Endothelial cell (in vitro differentiated cells): ENCODE data around the gene WHRN. TPM values are rescaled to one million over a fixed set of nuclear protein-coding genes. Genes with fewer than 3 reads are reported as not detected.

Experiments
- DNase-seq: peaks from one replicate; pipeline ENCODE4 v3.0.0; 2021; ENCODE audit warnings: low spot score
- H3K27ac Mint-ChIP-seq: one replicate; pipeline ENCODE4 v1.8.0; 2021; ENCODE audit warnings: mixed read lengths, inconsistent platforms; ENCODE audit not compliant: unreplicated experiment
- H3K27me3 Mint-ChIP-seq: one replicate; pipeline ENCODE4 v1.8.0; 2021; ENCODE audit warnings: mild to moderate bottlenecking, moderate library complexity, mixed read lengths, inconsistent platforms; ENCODE audit not compliant: unreplicated experiment
- H3K36me3 Mint-ChIP-seq: one replicate; pipeline ENCODE4 v1.8.0; 2021; ENCODE audit warnings: mild to moderate bottlenecking, low read depth, mixed read lengths, inconsistent platforms; ENCODE audit not compliant: unreplicated experiment
- H3K4me1 Mint-ChIP-seq: one replicate; pipeline ENCODE4 v1.8.0; 2021; ENCODE audit warnings: mild to moderate bottlenecking, mixed read lengths, inconsistent platforms; ENCODE audit not compliant: unreplicated experiment
- H3K4me3 Mint-ChIP-seq: one replicate; pipeline ENCODE4 v1.8.0; 2021; ENCODE audit warnings: mild to moderate bottlenecking, mixed read lengths, inconsistent platforms; ENCODE audit not compliant: unreplicated experiment
- H3K9me3 Mint-ChIP-seq: one replicate; pipeline ENCODE4 v1.8.0; 2021; ENCODE audit warnings: mixed read lengths, inconsistent platforms; ENCODE audit not compliant: unreplicated experiment
- total RNA-seq: library from RNA; stranded (reverse); fragmentation: NEBNext Ultra II Directional; extraction: Animal tissue kit (Norgen Biotek cat#: 25700); gene quantifications from one replicate; pipeline ENCODE4 v1.2.1, GENCODE V29; 2021; ENCODE audit not compliant: unreplicated experiment
- TF ChIP-seq, protein P1 (sequence below): fragments of 200-600 bp; sonication (generic); IDR thresholded peaks from one replicate; pipeline ENCODE4 v1.5.0; 2021; ENCODE audit warnings: antibody characterized with exemption; ENCODE audit not compliant: unreplicated experiment

WHRN gene
- total RNA-seq, 1 donor from 2014 or later, result 4.1 TPM

DNA sequence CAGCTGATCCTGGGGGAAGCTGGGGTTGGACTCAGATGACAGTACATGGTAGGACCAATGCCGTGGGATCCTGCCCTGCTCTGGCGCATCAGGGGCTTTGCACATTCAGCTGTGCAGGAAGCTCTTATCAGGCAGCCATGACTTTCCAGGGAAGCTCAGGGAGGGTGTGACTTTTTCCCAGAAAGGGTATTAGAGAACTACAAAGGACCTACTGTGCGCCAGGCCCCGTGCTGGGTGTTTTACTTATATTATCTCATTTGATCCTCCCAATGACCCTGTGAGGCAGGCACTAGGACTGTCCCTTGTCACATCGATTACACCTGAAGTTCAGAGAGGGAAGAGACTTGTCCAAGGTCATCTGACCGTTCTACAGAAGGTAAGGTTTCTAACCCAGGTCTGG, 93.8 kb downstream of the WHRN start:
- no peak for DNase-seq
- Mint-ChIP-seq H3K4me3 (no peak overlapping the region), H3K9me3 (no peaks in the 10 kb centered on the region), H3K36me3 (peaks cover 8% of the 10 kb centered on the region), H3K27ac (no peak overlapping the region), H3K27me3 (peaks cover 12% of the 10 kb centered on the region), H3K4me1 (peaks cover 18% of the 10 kb centered on the region)
- TF ChIP-seq, protein P1, sequence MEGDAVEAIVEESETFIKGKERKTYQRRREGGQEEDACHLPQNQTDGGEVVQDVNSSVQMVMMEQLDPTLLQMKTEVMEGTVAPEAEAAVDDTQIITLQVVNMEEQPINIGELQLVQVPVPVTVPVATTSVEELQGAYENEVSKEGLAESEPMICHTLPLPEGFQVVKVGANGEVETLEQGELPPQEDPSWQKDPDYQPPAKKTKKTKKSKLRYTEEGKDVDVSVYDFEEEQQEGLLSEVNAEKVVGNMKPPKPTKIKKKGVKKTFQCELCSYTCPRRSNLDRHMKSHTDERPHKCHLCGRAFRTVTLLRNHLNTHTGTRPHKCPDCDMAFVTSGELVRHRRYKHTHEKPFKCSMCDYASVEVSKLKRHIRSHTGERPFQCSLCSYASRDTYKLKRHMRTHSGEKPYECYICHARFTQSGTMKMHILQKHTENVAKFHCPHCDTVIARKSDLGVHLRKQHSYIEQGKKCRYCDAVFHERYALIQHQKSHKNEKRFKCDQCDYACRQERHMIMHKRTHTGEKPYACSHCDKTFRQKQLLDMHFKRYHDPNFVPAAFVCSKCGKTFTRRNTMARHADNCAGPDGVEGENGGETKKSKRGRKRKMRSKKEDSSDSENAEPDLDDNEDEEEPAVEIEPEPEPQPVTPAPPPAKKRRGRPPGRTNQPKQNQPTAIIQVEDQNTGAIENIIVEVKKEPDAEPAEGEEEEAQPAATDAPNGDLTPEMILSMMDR, result no peak

DNA sequence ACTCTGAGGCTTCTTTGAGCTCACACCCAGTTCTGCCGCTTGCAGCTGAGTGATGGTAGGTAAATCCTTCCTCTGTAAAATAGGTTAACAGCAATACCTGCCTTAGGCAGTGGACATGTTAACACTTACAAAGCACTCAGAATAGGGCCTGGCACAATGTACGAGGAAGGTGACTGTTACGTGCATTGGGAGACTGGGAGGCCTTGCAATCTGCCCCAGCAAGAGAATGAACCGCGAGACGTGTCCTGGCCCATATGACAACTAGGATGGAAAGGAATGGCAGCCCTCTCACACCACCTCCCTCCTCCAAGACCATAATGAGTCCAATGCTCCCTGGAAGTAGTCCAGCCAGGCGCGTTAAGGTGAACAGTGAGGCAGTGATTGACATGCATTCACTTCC, 94.4 kb downstream of the WHRN start:
- Mint-ChIP-seq H3K27me3 (peaks cover 12% of the 10 kb centered on the region), H3K4me1 (peaks cover 14% of the 10 kb centered on the region), H3K4me3 (no peak overlapping the region), H3K36me3 (peaks cover 6% of the 10 kb centered on the region), H3K27ac (no peak overlapping the region), H3K9me3 (no peaks in the 10 kb centered on the region)
- TF ChIP-seq, protein P1, result no peak
- DNase-seq, result no peak

DNA sequence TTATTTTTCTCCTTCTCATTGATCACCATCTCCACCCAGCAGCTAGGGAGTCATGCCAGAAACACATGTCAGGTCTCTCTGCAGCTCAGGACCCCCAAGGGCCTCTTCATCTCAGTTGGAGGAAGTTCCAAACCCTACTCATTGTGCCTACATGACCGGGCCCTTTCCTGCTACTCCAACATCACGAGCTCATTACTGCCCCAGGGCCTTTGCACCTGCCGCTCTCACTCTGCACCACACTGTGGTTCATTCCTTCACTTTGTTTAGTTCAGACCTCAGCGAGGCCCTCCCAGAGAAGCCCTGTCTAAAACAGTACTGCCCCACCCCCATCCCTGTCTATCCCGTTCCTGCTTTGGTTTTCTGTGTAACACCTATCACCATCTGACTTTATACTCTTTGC, 95.4 kb downstream of the WHRN start:
- Mint-ChIP-seq H3K36me3 (peaks cover 6% of the 10 kb centered on the region), H3K27me3 (peaks cover 12% of the 10 kb centered on the region), H3K4me3 (no peak overlapping the region), H3K4me1 (peaks cover 12% of the 10 kb centered on the region), H3K9me3 (no peaks in the 10 kb centered on the region), H3K27ac (no peak overlapping the region)
- TF ChIP-seq, protein P1, result no peak
- no peak for DNase-seq

DNA sequence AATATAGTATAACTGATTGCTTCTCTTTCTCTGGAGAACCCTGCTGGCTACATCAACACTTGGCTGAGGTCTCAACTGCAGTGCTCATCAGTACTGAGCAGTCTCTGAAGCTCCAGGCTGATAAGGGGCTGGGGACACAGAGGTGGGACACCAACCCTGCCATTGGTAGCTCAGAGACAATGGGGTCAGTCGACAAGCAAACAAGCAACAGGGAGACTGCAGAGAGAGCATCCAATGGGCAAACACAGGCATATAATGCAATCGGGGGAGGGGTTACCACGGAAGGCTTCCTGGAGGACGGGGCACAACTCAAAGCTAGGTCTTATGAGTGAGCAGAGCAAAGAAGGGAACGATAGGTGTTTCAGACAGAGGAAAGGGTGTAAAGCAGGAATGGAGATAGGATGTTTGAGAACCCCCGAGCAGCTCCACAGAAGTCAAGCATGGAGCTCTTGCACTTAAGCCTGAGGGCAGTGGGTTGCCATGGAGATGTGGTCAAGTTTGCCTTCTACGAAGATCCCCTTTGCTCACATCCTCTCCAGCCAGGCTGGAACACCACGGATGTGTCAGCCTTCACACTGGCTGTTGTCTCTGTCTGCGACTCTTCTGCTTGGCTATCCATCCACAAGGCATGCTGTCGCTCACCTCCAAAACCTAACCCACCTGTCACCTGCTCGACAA, 96.0 kb downstream of the WHRN start:
- Mint-ChIP-seq H3K4me3 (no peak overlapping the region), H3K27ac (no peak overlapping the region), H3K36me3 (peaks cover 6% of the 10 kb centered on the region), H3K9me3 (no peaks in the 10 kb centered on the region), H3K4me1 (peaks cover 12% of the 10 kb centered on the region), H3K27me3 (peaks cover 12% of the 10 kb centered on the region)
- TF ChIP-seq, protein P1, result no peak
- no peak for DNase-seq

DNA sequence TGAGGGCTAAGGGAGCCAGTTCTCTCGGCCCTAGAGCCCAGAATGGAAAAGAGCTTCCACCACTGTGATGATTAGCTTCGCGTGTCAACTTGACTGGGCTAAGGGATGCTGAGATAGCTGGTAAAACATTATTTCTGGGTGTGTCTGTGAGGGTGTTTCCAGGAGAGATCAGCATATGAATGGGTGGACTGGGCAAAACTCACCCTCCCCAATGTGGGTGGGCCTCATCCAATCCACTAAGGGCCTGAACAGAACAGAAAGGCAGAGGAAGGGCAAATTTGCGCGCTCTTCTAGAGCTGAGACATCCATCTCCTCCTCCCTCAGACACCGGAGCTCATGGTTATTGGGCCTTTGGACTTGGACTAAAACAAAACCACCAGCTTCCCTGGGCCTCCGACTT, 96.6 kb downstream of the WHRN start:
- no peak for DNase-seq
- Mint-ChIP-seq H3K36me3 (peaks cover 6% of the 10 kb centered on the region), H3K4me3 (no peak overlapping the region), H3K9me3 (no peaks in the 10 kb centered on the region), H3K4me1 (peaks cover 12% of the 10 kb centered on the region), H3K27ac (no peak overlapping the region), H3K27me3 (peaks cover 13% of the 10 kb centered on the region)
- TF ChIP-seq, protein P1, result no peak
